HL-60 (cell line): ENCODE measurements around the gene TCHH.

Experiments
- CTCF ChIP-seq: IDR thresholded peaks from one replicate; pipeline ENCODE4 v1.5.1; 2011; ENCODE audit warnings: low read length, control low read depth, inconsistent platforms; ENCODE audit not compliant: insufficient read depth
- POLR2AphosphoS5 ChIP-seq: IDR thresholded peaks from 2 replicates; pipeline ENCODE4 v1.6.1; 2012; ENCODE audit warnings: low read depth

DNA sequence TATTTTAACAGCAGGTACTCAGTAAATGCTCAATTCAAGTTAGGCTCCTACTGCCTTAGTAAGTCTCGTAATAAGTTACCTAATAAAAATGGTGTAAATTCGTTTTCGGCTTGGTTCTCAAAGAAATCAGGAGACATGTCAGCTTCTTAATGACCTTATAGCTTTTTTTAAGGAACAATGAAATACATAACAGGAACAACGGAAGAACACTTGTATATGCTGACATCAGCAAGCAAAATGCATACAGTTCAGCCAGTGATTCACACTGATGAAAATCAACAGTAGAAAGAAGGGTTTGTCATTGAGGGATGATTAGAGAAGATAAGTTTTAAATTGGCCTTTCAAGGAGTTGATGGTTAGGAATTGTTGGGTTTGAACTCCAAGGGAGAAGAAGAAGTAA is 30.5 kb upstream of the TCHH start:
- TF ChIP-seq CTCF, result no peak
- no peak for TF ChIP-seq POLR2AphosphoS5
